IPS-18a (cell line): ENCODE measurements around the gene CSMD2.

ENCODE experiments used
- H3K27ac ChIP-seq: one replicate; pipeline ENCODE4 v1.5.1; 2013; ENCODE audit warnings: low read length
- H3K27me3 ChIP-seq: one replicate; pipeline ENCODE4 v1.6.1; 2013; ENCODE audit warnings: mild to moderate bottlenecking, low read length; ENCODE audit not compliant: control insufficient read depth, insufficient read depth
- H3K36me3 ChIP-seq: one replicate; pipeline ENCODE4 v1.6.1; 2013; ENCODE audit warnings: low read depth, low read length; ENCODE audit not compliant: control insufficient read depth
- H3K4me1 ChIP-seq: one replicate; pipeline ENCODE4 v1.6.1; 2013; ENCODE audit warnings: low read depth, low read length; ENCODE audit not compliant: control insufficient read depth
- H3K4me3 ChIP-seq: one replicate; pipeline ENCODE4 v1.5.1; 2013; ENCODE audit warnings: low read length
- H3K9ac ChIP-seq: one replicate; pipeline ENCODE4 v1.6.1; 2013; ENCODE audit warnings: mild to moderate bottlenecking, low read length, moderate library complexity
- H3K9me3 ChIP-seq: one replicate; pipeline ENCODE4 v1.6.1; 2013; ENCODE audit warnings: low read depth, low read length; ENCODE audit not compliant: control insufficient read depth

The CSMD2 gene

GRCh38 chr1:33616780-33617179, 548.2 kb downstream of the CSMD2 start:
- H3K27me3 ChIP-seq: no peaks in the 10 kb centered on the region

GRCh38 chr1:33615546-33615945, 549.5 kb downstream of the CSMD2 start:
- H3K9ac ChIP-seq: no peak overlapping the region
- no peaks in the 10 kb centered on the region for H3K4me1 ChIP-seq
- H3K9me3 ChIP-seq: no peaks in the 10 kb centered on the region
- no peak overlapping the region for H3K4me3 ChIP-seq
- H3K27ac ChIP-seq: no peak overlapping the region
- H3K27me3 ChIP-seq: no peaks in the 10 kb centered on the region
- H3K36me3 ChIP-seq: peaks cover 9% of the 10 kb centered on the region

More at GRCh38 chr1:33616780-33617179, 548.2 kb downstream of the CSMD2 start:
- Histone ChIP-seq H3K27ac (no peak overlapping the region), H3K36me3 (peaks cover 11% of the 10 kb centered on the region), H3K9me3 (no peaks in the 10 kb centered on the region), H3K4me3 (no peak overlapping the region), H3K4me1 (no peaks in the 10 kb centered on the region), H3K9ac (no peak overlapping the region)

- Histone ChIP-seq H3K27me3 (no peaks in the 10 kb centered on the region), H3K9ac (no peak overlapping the region), H3K4me1 (no peaks in the 10 kb centered on the region), H3K4me3 (no peak overlapping the region), H3K9me3 (no peaks in the 10 kb centered on the region), H3K36me3 (peaks cover 4% of the 10 kb centered on the region), H3K27ac (no peak overlapping the region)
Measured at GRCh38 chr1:33610864-33611455, 554.1 kb downstream of the CSMD2 start.

- Histone ChIP-seq H3K4me3 (no peak overlapping the region), H3K4me1 (no peaks in the 10 kb centered on the region), H3K9me3 (no peaks in the 10 kb centered on the region), H3K9ac (no peak overlapping the region), H3K27me3 (no peaks in the 10 kb centered on the region), H3K36me3 (peaks cover 4% of the 10 kb centered on the region), H3K27ac (no peak overlapping the region)
Measured at GRCh38 chr1:33610391-33610790, 554.6 kb downstream of the CSMD2 start.

- no peak overlapping the region for H3K9ac ChIP-seq
- no peaks in the 10 kb centered on the region for H3K27me3 ChIP-seq
- H3K36me3 ChIP-seq: peaks cover 4% of the 10 kb centered on the region
- H3K9me3 ChIP-seq: no peaks in the 10 kb centered on the region
- H3K4me3 ChIP-seq: no peak overlapping the region
- H3K27ac ChIP-seq: no peak overlapping the region
- no peaks in the 10 kb centered on the region for H3K4me1 ChIP-seq
Measured at GRCh38 chr1:33609739-33610138, 555.3 kb downstream of the CSMD2 start.

- H3K4me1 ChIP-seq: no peaks in the 10 kb centered on the region
- H3K27ac ChIP-seq: no peak overlapping the region
- no peaks in the 10 kb centered on the region for H3K27me3 ChIP-seq
- H3K9ac ChIP-seq: no peak overlapping the region
- H3K4me3 ChIP-seq: no peak overlapping the region
- H3K9me3 ChIP-seq: no peaks in the 10 kb centered on the region
- H3K36me3 ChIP-seq: peaks cover 4% of the 10 kb centered on the region
Measured at GRCh38 chr1:33608825-33609400, 556.1 kb downstream of the CSMD2 start.

- H3K4me1 ChIP-seq: no peaks in the 10 kb centered on the region
- H3K27ac ChIP-seq: no peak overlapping the region
- peaks cover 4% of the 10 kb centered on the region for H3K36me3 ChIP-seq
Measured at GRCh38 chr1:33607444-33608005, 557.5 kb downstream of the CSMD2 start.

GRCh38 chr1:33606272-33606671, 558.8 kb downstream of the CSMD2 start:
- Histone ChIP-seq H3K27me3 (no peaks in the 10 kb centered on the region), H3K9me3 (no peaks in the 10 kb centered on the region), H3K9ac (no peak overlapping the region), H3K27ac (no peak overlapping the region), H3K4me1 (no peaks in the 10 kb centered on the region), H3K4me3 (no peak overlapping the region), H3K36me3 (peaks cover 4% of the 10 kb centered on the region)

More at GRCh38 chr1:33607444-33608005, 557.5 kb downstream of the CSMD2 start:
- Histone ChIP-seq H3K4me3 (no peak overlapping the region), H3K9me3 (no peaks in the 10 kb centered on the region), H3K9ac (no peak overlapping the region), H3K27me3 (no peaks in the 10 kb centered on the region)

GRCh38 chr1:33602271-33602670, 562.8 kb downstream of the CSMD2 start:
- no peaks in the 10 kb centered on the region for H3K27me3 ChIP-seq
- no peak overlapping the region for H3K4me3 ChIP-seq
- no peaks in the 10 kb centered on the region for H3K9me3 ChIP-seq

GRCh38 chr1:33601751-33602150, 563.3 kb downstream of the CSMD2 start:
- Histone ChIP-seq H3K36me3 (no peaks in the 10 kb centered on the region), H3K27me3 (no peaks in the 10 kb centered on the region), H3K4me3 (no peak overlapping the region), H3K9me3 (no peaks in the 10 kb centered on the region), H3K9ac (no peak overlapping the region), H3K27ac (no peak overlapping the region), H3K4me1 (no peaks in the 10 kb centered on the region)

More at GRCh38 chr1:33602271-33602670, 562.8 kb downstream of the CSMD2 start:
- no peak overlapping the region for H3K27ac ChIP-seq
- H3K4me1 ChIP-seq: no peaks in the 10 kb centered on the region
- no peaks in the 10 kb centered on the region for H3K36me3 ChIP-seq
- no peak overlapping the region for H3K9ac ChIP-seq

- no peak overlapping the region for H3K27ac ChIP-seq
- H3K9me3 ChIP-seq: no peaks in the 10 kb centered on the region
- no peaks in the 10 kb centered on the region for H3K27me3 ChIP-seq
- no peak overlapping the region for H3K4me3 ChIP-seq
- H3K9ac ChIP-seq: no peak overlapping the region
- H3K36me3 ChIP-seq: no peaks in the 10 kb centered on the region
- H3K4me1 ChIP-seq: no peaks in the 10 kb centered on the region
Measured at GRCh38 chr1:33599516-33600115, 565.4 kb downstream of the CSMD2 start.
